SJSA1 (cell line): ENCODE data around the gene PRM1. TPM values are rescaled to one million over a fixed set of nuclear protein-coding genes. Genes with fewer than 3 reads are reported as not detected.

ENCODE experiments used
- DNase-seq, 2 experiments: peaks; one replicate each; pipeline ENCODE4 v3.0.0-alpha.2; 2015 to 2020; ENCODE audit warnings: low spot score in 2 of 2, low read depth in 1 of 2
- H3K27ac ChIP-seq: fragments of 250-450 bp; sonication (Bioruptor Pico); 2 replicates; pipeline ENCODE4 v1.5.1; 2020; ENCODE audit warnings: mild to moderate bottlenecking, moderate library complexity
- H3K27me3 ChIP-seq: fragments of 250-450 bp; sonication (Bioruptor Pico); replicated peaks from 2 replicates; pipeline ENCODE4 v1.5.1; 2020; ENCODE audit warnings: mild to moderate bottlenecking, moderate library complexity
- H3K36me3 ChIP-seq: fragments of 250-450 bp; sonication (Bioruptor Pico); 2 replicates; pipeline ENCODE4 v1.5.1; 2020; ENCODE audit warnings: mild to moderate bottlenecking
- H3K4me1 ChIP-seq: fragments of 250-450 bp; sonication (Bioruptor Pico); replicated peaks from 2 replicates; pipeline ENCODE4 v1.6.1; 2021; ENCODE audit warnings: mild to moderate bottlenecking
- H3K4me3 ChIP-seq: fragments of 250-450 bp; sonication (Bioruptor Pico); 2 replicates; pipeline ENCODE4 v1.5.1; 2020; ENCODE audit warnings: mild to moderate bottlenecking
- H3K9me3 ChIP-seq: fragments of 250-450 bp; sonication (Bioruptor Pico); replicated peaks from 2 replicates; pipeline ENCODE4 v1.5.1; 2020; ENCODE audit warnings: mild to moderate bottlenecking
- total RNA-seq: library from RNA; depleted of rRNA; stranded (reverse); fragments of >200 nt; shearing (Covaris generic); gene quantifications from 2 replicates; pipeline ENCODE4 v1.2.3, GENCODE V29; 2014

Gene PRM1
- total RNA-seq, 1 experiment from 2014 or later = not detected

GRCh38 chr16:11321662-11322061 lies 40.5 kb upstream of the PRM1 start:
- DNase-seq = no peak
- H3K27me3 ChIP-seq = no peaks in the 10 kb centered on the region
- H3K9me3 ChIP-seq = no peaks in the 10 kb centered on the region

GRCh38 chr16:11320170-11320569 lies 39.0 kb upstream of the PRM1 start:
- DNase-seq = no peak
- Histone ChIP-seq H3K4me1 (peaks cover 53% of the 10 kb centered on the region), H3K9me3 (no peaks in the 10 kb centered on the region), H3K4me3 (no peak overlapping the region), H3K36me3 (no peaks in the 10 kb centered on the region), H3K27me3 (no peaks in the 10 kb centered on the region), H3K27ac (no peak overlapping the region)

More at GRCh38 chr16:11321662-11322061, 40.5 kb upstream of the PRM1 start:
- H3K4me1 ChIP-seq = peaks cover 54% of the 10 kb centered on the region
- no peaks in the 10 kb centered on the region for H3K36me3 ChIP-seq
- H3K4me3 ChIP-seq = no peak overlapping the region
- H3K27ac ChIP-seq = no peak overlapping the region

GRCh38 chr16:11319529-11320146 lies 38.5 kb upstream of the PRM1 start:
- H3K4me1 ChIP-seq = peaks cover 54% of the 10 kb centered on the region
- H3K27me3 ChIP-seq = no peaks in the 10 kb centered on the region
- no peak overlapping the region for H3K4me3 ChIP-seq
- H3K9me3 ChIP-seq = no peaks in the 10 kb centered on the region
- DNase-seq = no peak
- no peak overlapping the region for H3K27ac ChIP-seq
- no peaks in the 10 kb centered on the region for H3K36me3 ChIP-seq

DNA sequence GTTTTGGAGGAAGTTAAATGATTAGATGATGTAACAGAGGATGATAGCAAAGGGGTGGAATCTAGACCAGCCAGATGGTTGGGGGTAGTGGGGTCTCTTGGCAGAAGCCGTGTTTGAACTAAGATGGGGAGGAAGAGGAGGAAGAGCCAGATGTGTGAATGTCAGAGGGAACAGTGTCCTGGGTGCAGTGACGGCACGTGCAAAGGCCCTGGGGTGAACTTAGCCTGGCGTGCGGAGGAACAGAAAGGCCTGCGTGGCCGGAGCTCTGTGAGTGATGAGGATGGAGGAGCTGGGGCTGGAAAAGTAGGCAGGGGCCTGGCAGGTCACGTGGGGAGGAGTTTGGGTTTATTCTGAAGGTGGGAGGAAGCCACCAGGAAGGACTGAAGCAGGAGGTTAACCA lies 37.7 kb upstream of the PRM1 start:
- no peak for DNase-seq
- no peaks in the 10 kb centered on the region for H3K36me3 ChIP-seq
- no peaks in the 10 kb centered on the region for H3K9me3 ChIP-seq
- H3K4me3 ChIP-seq = no peak overlapping the region
- peaks cover 62% of the 10 kb centered on the region for H3K4me1 ChIP-seq
- no peaks in the 10 kb centered on the region for H3K27me3 ChIP-seq
- H3K27ac ChIP-seq = no peak overlapping the region

DNA sequence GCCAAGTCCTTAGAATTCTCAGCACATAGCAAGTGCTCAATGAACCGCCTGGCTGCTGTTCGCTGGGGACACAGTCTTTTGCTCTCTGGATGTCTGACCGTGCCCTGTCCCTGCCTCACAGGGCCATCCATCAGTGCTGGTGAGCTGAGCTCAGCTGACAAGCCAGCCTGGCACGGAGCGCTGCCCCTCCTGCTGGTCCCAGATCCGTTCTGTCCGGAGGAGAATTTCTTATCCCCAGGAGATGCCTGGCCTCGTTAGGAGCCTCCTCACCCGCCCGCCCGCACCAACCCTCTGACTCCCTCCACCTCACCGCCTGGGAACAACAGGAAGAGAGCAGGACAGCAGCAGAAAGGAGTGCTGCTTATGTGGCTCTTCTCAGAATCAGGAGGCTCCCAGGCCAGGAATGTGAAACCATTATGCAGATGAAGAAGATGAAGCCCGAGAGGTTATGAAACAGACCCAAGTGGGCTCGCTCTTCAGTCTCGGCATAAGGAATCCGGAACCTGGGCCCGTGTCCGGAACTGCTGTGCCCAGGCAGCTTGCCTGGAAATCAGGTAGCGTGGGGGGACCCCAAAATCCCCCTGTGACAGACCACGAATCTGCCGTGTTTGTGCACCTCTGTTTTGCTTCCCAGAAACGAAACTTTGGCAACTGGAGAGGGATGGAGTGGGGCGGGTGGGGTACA lies 35.3 kb upstream of the PRM1 start:
- Histone ChIP-seq H3K27me3 (no peaks in the 10 kb centered on the region), H3K4me1 (peaks cover 77% of the 10 kb centered on the region), H3K4me3 (peak overlapping the region; percentile 9; the same call in 1 of the 2 replicates), H3K27ac (peak overlapping the region; percentile 60), H3K36me3 (no peaks in the 10 kb centered on the region), H3K9me3 (no peaks in the 10 kb centered on the region)
- DNase-seq = peak; percentile 72 to 81

GRCh38 chr16:11315510-11315909 lies 34.4 kb upstream of the PRM1 start:
- H3K36me3 ChIP-seq = no peaks in the 10 kb centered on the region
- H3K4me3 ChIP-seq = no peak overlapping the region
- no peaks in the 10 kb centered on the region for H3K27me3 ChIP-seq
- peaks cover 86% of the 10 kb centered on the region for H3K4me1 ChIP-seq
- DNase-seq = peak; percentile 98 to 99
- H3K27ac ChIP-seq = peak overlapping the region; percentile 60
- H3K9me3 ChIP-seq = no peaks in the 10 kb centered on the region

- no peak overlapping the region for H3K4me3 ChIP-seq
- no peaks in the 10 kb centered on the region for H3K27me3 ChIP-seq
- H3K27ac ChIP-seq = peak overlapping the region; percentile 85; the same call in 1 of the 2 replicates
- no peak for DNase-seq
- H3K36me3 ChIP-seq = no peaks in the 10 kb centered on the region
- H3K9me3 ChIP-seq = no peaks in the 10 kb centered on the region
- H3K4me1 ChIP-seq = peaks cover 92% of the 10 kb centered on the region
These were observed 33.3 kb upstream of the PRM1 start for GRCh38 chr16:11314309-11314894.

DNA sequence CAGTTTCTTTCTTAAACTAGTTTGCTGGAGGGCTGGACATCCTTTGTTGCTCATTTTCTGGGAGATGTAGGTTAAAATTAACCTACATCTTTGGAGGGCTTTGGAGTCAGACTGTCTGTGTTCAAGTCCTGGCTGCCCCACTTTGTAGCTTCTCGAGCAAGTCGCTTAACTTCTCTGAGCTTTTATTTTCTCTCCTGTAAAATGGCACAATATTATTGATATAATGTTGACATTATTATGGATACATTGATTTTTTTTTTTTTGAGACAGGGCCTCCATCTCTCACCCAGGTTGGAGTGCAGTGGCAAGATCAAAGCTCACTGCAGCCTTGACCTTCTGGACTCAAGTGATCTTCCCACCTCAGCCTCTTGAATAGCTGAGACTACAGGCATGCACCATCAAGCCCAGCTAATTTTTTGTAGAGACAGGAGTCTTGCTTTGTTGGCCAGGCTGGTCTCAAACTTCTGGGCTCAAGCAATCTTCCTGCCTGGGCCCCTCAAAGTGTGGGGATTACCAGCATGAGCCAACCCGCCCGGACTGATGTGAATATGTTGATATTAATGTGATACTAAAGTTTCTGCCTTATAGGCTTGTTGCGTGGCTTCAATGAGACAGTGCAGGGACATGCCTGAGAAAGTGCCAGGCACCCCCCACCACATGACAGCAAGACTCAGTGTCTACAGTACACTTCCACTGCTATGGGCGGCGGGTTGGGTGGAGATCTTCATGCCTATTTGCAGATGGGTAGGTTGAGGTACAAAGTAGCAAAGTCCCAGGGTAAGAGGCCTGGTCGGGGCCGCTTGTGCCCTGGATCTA lies 32.6 kb upstream of the PRM1 start:
- H3K4me1 ChIP-seq = peaks cover 92% of the 10 kb centered on the region
- DNase-seq = no peak
- H3K27ac ChIP-seq = peak overlapping the region; percentile 85
- no peaks in the 10 kb centered on the region for H3K27me3 ChIP-seq
- no peak overlapping the region for H3K4me3 ChIP-seq
- H3K36me3 ChIP-seq = no peaks in the 10 kb centered on the region
- no peaks in the 10 kb centered on the region for H3K9me3 ChIP-seq

DNA sequence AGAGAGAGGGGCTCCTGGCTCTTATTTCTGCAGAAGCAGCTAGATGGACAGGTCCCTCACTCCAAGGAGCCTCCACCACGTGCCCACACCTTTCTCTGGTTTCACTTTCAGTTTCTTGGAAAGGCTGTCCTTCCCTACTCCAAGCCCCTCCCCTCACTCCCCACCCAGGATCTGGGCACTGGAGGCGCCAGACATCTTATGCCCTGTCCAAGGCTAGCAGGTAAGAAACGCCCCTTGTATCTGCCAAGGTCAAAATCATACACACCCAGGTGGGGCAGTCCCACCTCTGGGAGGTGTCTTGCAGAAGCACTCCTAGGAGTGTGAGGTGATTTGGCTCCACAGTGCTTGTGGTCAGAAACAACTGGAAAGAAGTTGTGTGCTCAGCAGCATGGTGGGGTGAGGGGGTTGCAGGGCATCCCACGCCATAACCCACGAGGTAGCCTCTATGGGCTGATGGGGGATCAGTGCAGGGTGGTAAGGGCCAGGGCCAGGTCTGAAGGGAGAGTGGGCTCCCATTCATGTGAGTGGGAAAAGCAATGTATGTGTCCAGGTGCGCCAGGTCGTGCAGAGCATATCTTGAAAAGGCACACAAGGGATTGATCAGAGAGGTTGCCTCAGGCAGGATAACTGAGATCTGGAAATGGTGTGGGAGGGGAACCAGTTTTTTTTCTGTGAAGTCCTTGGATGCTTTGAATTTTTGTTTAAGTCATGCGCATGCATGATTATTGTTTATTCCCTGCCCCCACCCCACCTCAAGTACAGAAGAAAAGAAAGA lies 31.8 kb upstream of the PRM1 start:
- H3K27me3 ChIP-seq = no peaks in the 10 kb centered on the region
- no peaks in the 10 kb centered on the region for H3K36me3 ChIP-seq
- peak overlapping the region; percentile 85 for H3K27ac ChIP-seq
- H3K4me1 ChIP-seq = peaks cover 88% of the 10 kb centered on the region
- no peak overlapping the region for H3K4me3 ChIP-seq
- DNase-seq = peak; percentile 77 to 90
- no peaks in the 10 kb centered on the region for H3K9me3 ChIP-seq

GRCh38 chr16:11310997-11311561 lies 29.9 kb upstream of the PRM1 start:
- Histone ChIP-seq H3K4me1 (peaks cover 72% of the 10 kb centered on the region), H3K9me3 (no peaks in the 10 kb centered on the region), H3K4me3 (no peak overlapping the region), H3K36me3 (no peaks in the 10 kb centered on the region), H3K27me3 (no peaks in the 10 kb centered on the region), H3K27ac (peak overlapping the region; percentile 69)
- DNase-seq = peak in 1 of 2 experiments; percentile 85

DNA sequence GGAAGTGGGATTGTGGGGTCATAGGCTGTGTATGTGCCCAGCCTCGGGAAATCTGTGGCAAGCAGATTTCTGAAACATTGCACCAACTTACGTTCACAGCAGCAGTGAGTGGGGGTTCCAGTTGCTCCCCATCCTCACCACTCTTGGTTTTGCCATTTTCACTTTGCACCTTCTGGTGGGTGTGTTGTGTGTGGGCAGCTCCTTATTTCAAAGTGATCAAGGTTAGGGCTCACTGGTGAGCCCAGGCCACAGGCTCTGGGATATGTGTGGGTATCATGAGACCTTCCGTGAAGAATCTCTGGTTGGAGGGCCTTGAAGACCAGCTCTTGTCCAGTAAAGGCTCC lies 29.5 kb upstream of the PRM1 start:
- Histone ChIP-seq H3K27ac (peak overlapping the region; percentile 69), H3K36me3 (no peaks in the 10 kb centered on the region), H3K4me3 (no peak overlapping the region), H3K27me3 (no peaks in the 10 kb centered on the region), H3K4me1 (peaks cover 67% of the 10 kb centered on the region), H3K9me3 (no peaks in the 10 kb centered on the region)
- no peak for DNase-seq

- no peaks in the 10 kb centered on the region for H3K36me3 ChIP-seq
- peak; percentile 94 to 98 for DNase-seq
- peaks cover 63% of the 10 kb centered on the region for H3K4me1 ChIP-seq
- no peak overlapping the region for H3K4me3 ChIP-seq
- H3K9me3 ChIP-seq = no peaks in the 10 kb centered on the region
- peak overlapping the region; percentile 69 for H3K27ac ChIP-seq
- no peaks in the 10 kb centered on the region for H3K27me3 ChIP-seq
These were observed 28.9 kb upstream of the PRM1 start for GRCh38 chr16:11309895-11310633.
